Hindlimb muscle (tissue), 1 donor: ENCODE data around the gene ABCA9. TPM values are rescaled to one million over a fixed set of nuclear protein-coding genes. Genes with fewer than 3 reads are reported as not detected.
"Not testable (repeated sequence)": the region's sequence is repeated elsewhere in the genome, so short reads cannot be mapped to it uniquely, and the experiment has no call there.

ENCODE experiments used
- DNase-seq: peaks from one replicate; pipeline ENCODE4 v3.0.0-alpha.2; 2013
- polyA plus RNA-seq: library from polyadenylated mRNA; unstranded; fragments of 120-200 nt; gene quantifications from one replicate; pipeline ENCODE4 v1.2.1, GENCODE V29; 2013; ENCODE audit not compliant: insufficient read length

Gene ABCA9
- polyA plus RNA-seq, 1 donor, result 17.8 TPM

GRCh38 chr17:69018687-69019086, 42.0 kb downstream of the ABCA9 start:
- no peak for DNase-seq

- no peak for DNase-seq
Observed at GRCh38 chr17:69018022-69018615, 42.6 kb downstream of the ABCA9 start.

- DNase-seq, result no peak
Observed at GRCh38 chr17:69015631-69016030, 45.1 kb downstream of the ABCA9 start.

- no peak for DNase-seq
Observed at GRCh38 chr17:69012895-69013805, 47.6 kb downstream of the ABCA9 start.

- DNase-seq, result no peak
Observed at GRCh38 chr17:69009930-69010329, 50.8 kb downstream of the ABCA9 start.

- DNase-seq, result not testable (repeated sequence)
Observed at GRCh38 chr17:69004759-69005158, 56.0 kb downstream of the ABCA9 start.

- DNase-seq, result not testable (repeated sequence)
Observed at GRCh38 chr17:68999743-69000142, 61.0 kb downstream of the ABCA9 start.

- no peak for DNase-seq
Observed at GRCh38 chr17:68993112-68993511, 67.6 kb downstream of the ABCA9 start.

GRCh38 chr17:68987966-68988365, 72.8 kb downstream of the ABCA9 start:
- no peak for DNase-seq

GRCh38 chr17:68981288-68981687, 79.4 kb downstream of the ABCA9 start:
- peak; percentile 19 for DNase-seq

- DNase-seq, result no peak
Observed at GRCh38 chr17:68973098-68973846, 87.5 kb downstream of the ABCA9 start.

GRCh38 chr17:68972119-68972704, 88.5 kb downstream of the ABCA9 start:
- peak; percentile 58 for DNase-seq

GRCh38 chr17:68969101-68969500, 91.6 kb downstream of the ABCA9 start:
- no peak for DNase-seq

- no peak for DNase-seq
Observed at GRCh38 chr17:68963958-68964357, 96.8 kb downstream of the ABCA9 start.

GRCh38 chr17:68961214-68961882, 99.4 kb downstream of the ABCA9 start:
- no peak for DNase-seq

GRCh38 chr17:68959117-68959516, 101.6 kb downstream of the ABCA9 start:
- DNase-seq, result not testable (repeated sequence)

- DNase-seq, result no peak
Observed at GRCh38 chr17:68957944-68958343, 102.8 kb downstream of the ABCA9 start.

- DNase-seq, result peak; percentile 58
Observed at GRCh38 chr17:68955181-68955841, 105.4 kb downstream of the ABCA9 start, which contains the start of gene ABCA8. Gene ABCA8, minus strand, starts transcription at chr17:68955392. Its CDS starts 13,358 bp downstream, at chr17:68942034.

GRCh38 chr17:68954146-68954896, 106.4 kb downstream of the ABCA9 start:
- DNase-seq, result peak; percentile 13

GRCh38 chr17:68953340-68953997, 107.3 kb downstream of the ABCA9 start:
- DNase-seq, result no peak
